Esophagus muscularis mucosa (tissue), 4 donors: ENCODE measurements around the gene FAAP20.

ENCODE experiments used
- EP300 ChIP-seq: sonication (generic); formaldehyde crosslinking; IDR thresholded peaks from one replicate; pipeline ENCODE4 v1.6.1; 2017; ENCODE audit warnings: antibody characterized with exemption
- POLR2A ChIP-seq: fragments of 450-650 bp; IDR thresholded peaks from one replicate; pipeline ENCODE4 v1.6.1; 2017; ENCODE audit warnings: antibody characterized with exemption, moderate library complexity, mild to moderate bottlenecking, low read depth
- TF ChIP-seq, protein P1 (sequence below), 3 experiments: fragments of 200-600 bp in 2 of 3; fragments of 450-650 bp in 1 of 3; sonication (generic) in 2 of 3; IDR thresholded peaks; one replicate each; pipeline ENCODE4 v1.5.1; 2017 to 2019; ENCODE audit warnings: antibody characterized with exemption in 3 of 3, mild to moderate bottlenecking in 2 of 3, moderate library complexity in 1 of 3

DNA sequence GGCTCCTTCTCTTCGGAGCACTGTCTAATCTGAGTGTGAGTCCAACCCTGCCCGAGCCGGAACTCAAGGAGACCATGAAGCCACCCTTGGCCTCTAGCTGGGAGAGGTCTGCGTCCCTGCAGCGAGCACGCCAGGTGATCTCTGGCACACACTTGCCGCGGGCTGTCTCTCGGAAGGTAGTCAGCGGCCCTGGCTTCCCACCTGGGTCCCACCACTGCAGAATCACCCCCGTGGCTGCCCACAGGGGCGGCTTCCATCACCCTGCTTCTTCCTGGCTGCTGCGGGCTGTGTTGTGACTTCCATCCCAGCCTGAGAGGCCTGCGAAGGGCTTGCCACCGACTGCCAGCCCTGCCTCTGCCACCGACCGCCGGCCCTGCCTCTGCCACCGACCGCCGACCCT lies 17.0 kb downstream of the FAAP20 start:
- TF ChIP-seq, protein P1, sequence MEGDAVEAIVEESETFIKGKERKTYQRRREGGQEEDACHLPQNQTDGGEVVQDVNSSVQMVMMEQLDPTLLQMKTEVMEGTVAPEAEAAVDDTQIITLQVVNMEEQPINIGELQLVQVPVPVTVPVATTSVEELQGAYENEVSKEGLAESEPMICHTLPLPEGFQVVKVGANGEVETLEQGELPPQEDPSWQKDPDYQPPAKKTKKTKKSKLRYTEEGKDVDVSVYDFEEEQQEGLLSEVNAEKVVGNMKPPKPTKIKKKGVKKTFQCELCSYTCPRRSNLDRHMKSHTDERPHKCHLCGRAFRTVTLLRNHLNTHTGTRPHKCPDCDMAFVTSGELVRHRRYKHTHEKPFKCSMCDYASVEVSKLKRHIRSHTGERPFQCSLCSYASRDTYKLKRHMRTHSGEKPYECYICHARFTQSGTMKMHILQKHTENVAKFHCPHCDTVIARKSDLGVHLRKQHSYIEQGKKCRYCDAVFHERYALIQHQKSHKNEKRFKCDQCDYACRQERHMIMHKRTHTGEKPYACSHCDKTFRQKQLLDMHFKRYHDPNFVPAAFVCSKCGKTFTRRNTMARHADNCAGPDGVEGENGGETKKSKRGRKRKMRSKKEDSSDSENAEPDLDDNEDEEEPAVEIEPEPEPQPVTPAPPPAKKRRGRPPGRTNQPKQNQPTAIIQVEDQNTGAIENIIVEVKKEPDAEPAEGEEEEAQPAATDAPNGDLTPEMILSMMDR (IDR thresholded peaks at IDR 0.05): no peak
- TF ChIP-seq POLR2A (no peak), EP300 (no peak)
